ENCODE results near the gene TNPO3. TPM values are rescaled to one million over a fixed set of nuclear protein-coding genes. Genes with fewer than 3 reads are reported as not detected.

TNPO3 gene
- total RNA-seq, 1 experiment from 2014 or later: 58.5 TPM

DNA sequence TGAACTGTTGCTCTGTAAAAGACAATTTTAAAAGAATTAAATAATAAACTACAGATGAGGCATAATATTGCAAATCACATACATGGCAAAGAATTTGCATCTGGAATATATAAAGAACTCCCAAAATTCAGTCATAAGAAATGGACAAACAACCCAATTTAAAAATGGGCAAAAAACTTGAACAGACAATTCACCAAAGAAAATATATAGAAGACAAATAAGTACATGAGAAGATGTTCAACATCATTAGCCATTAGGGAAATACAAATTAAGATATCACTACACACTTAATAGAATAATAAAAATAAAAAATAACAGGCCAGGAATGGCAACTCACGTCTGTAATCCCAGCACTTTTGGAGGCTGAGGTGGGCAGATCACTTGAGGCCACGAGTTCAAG lies 22.0 kb upstream of the TNPO3 start:
- POLR2A ChIA-PET: no interaction called here
- H3K9ac ChIP-seq (ENCODE audit: low read length): no peak overlapping the region
- intact Hi-C loops (cut with micrococcal nuclease): no loop called here
- H3K27me3 ChIP-seq (ENCODE audit: insufficient read depth, low read length): no peaks in the 10 kb centered on the region
- RAD21 ChIA-PET (ENCODE audit: low non-redundant PET in 1 of 2, low total read pairs in 2 of 2, uncharacterized antibody in 2 of 2, unreplicated experiment in 2 of 2): no interaction called here
- DNase-seq (ENCODE audit: low read depth, low spot score) (no peak), ATAC-seq (no peak)
- H3K36me3 ChIP-seq (ENCODE audit: control insufficient read depth in 1 of 2, insufficient read depth in 2 of 2, low read length in 2 of 2): no peaks in the 10 kb centered on the region
- TF ChIP-seq ATF3 (IDR thresholded peaks at IDR 0.05) (no peak), SIN3A (IDR thresholded peaks at IDR 0.05; ENCODE audit: low read depth) (no peak)
- no TSS peak for BruUV-seq (replicated peaks)
- H3K79me2 ChIP-seq (ENCODE audit: insufficient read depth, low read length): no peaks in the 10 kb centered on the region
- no peak overlapping the region for H3K4me2 ChIP-seq (ENCODE audit: low read length)
- H3K4me1 ChIP-seq (ENCODE audit: control insufficient read depth in 1 of 2, insufficient read depth in 2 of 2, low read length in 2 of 2): no peaks in the 10 kb centered on the region
- H3K4me3 ChIP-seq (replicated peaks in 1 of 2; ENCODE audit: low read depth in 1 of 2, low read length in 2 of 2): no peak overlapping the region
- H4K20me1 ChIP-seq (ENCODE audit: insufficient read depth): no peaks in the 10 kb centered on the region
- CTCF ChIA-PET: no interaction called here
- H3K9me2 ChIP-seq (ENCODE audit: insufficient read depth): no peaks in the 10 kb centered on the region
- H2AFZ ChIP-seq (ENCODE audit: low read depth, low read length, poor library complexity, severe bottlenecking): no peak overlapping the region
- H3K9me3 ChIP-seq (ENCODE audit: control insufficient read depth in 1 of 2, insufficient read depth in 1 of 2, low read depth in 1 of 2, low read length in 2 of 2): no peaks in the 10 kb centered on the region
- no peak overlapping the region for H3K27ac ChIP-seq (ENCODE audit: low read depth, low read length)

DNA sequence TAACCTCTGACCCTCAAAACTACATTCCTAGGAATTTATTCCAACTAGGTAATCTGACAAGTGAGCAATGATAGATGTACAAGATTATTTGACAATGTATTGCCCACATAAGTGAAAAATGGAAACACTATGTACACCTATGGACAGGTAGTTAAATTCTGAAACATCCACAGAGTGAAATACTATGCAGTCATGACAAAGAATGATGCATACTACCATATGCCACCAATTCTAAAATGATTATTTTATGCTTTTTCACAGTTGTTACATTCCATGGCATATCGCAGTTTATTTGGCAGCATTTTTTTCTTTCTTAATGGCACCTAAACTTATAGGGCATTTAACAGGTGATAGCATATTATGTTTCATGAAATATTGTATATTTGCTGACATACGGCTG lies 20.1 kb upstream of the TNPO3 start:
- H3K4me1 ChIP-seq (ENCODE audit: control insufficient read depth in 1 of 2, insufficient read depth in 2 of 2, low read length in 2 of 2): no peaks in the 10 kb centered on the region
- POLR2A ChIA-PET: no interaction called here
- no peak overlapping the region for H3K27ac ChIP-seq (ENCODE audit: low read depth, low read length)
- no peak overlapping the region for H3K4me3 ChIP-seq (replicated peaks in 1 of 2; ENCODE audit: low read depth in 1 of 2, low read length in 2 of 2)
- no peak for ATAC-seq
- DNase-seq (ENCODE audit: low read depth, low spot score): no peak
- no peaks in the 10 kb centered on the region for H4K20me1 ChIP-seq (ENCODE audit: insufficient read depth)
- H3K9me3 ChIP-seq (ENCODE audit: control insufficient read depth in 1 of 2, insufficient read depth in 1 of 2, low read depth in 1 of 2, low read length in 2 of 2): no peaks in the 10 kb centered on the region
- H3K9me2 ChIP-seq (ENCODE audit: insufficient read depth): no peaks in the 10 kb centered on the region
- H3K79me2 ChIP-seq (ENCODE audit: insufficient read depth, low read length): no peaks in the 10 kb centered on the region
- intact Hi-C loops (cut with micrococcal nuclease): no loop called here
- TF ChIP-seq JUND (IDR thresholded peaks at IDR 0.05): no peak
- TF ChIP-seq ELF1 (IDR thresholded peaks at IDR 0.05; ENCODE audit: borderline replicate concordance, low read depth): no peak
- TF ChIP-seq REST (IDR thresholded peaks at IDR 0.05; ENCODE audit: low read depth): no peak
- TF ChIP-seq EGR1 (IDR thresholded peaks at IDR 0.05; ENCODE audit: low read depth): no peak
- no peak for TF ChIP-seq EZH2phosphoT487 (IDR thresholded peaks at IDR 0.05; ENCODE audit: borderline replicate concordance)
- no peak for TF ChIP-seq POLR2A (IDR thresholded peaks at IDR 0.05; ENCODE audit: borderline replicate concordance, extremely low read depth, insufficient read depth, insufficient read length)
- TF ChIP-seq SP1 (IDR thresholded peaks at IDR 0.05; ENCODE audit: low read depth): no peak
- no peak for TF ChIP-seq CTCF (IDR thresholded peaks at IDR 0.05 in 2 of 3, conservative IDR thresholded peaks at IDR 0.05 in 1 of 3; ENCODE audit: borderline replicate concordance in 1 of 3, insufficient read depth in 1 of 3, low read depth in 2 of 3, low read length in 2 of 3)
- TF ChIP-seq ZFX (IDR thresholded peaks at IDR 0.05): no peak
- TF ChIP-seq SIN3A (IDR thresholded peaks at IDR 0.05; ENCODE audit: low read depth): no peak
- TF ChIP-seq ZNF274 (IDR thresholded peaks at IDR 0.05; ENCODE audit: low read depth, low read length): no peak
- no TSS peak for BruUV-seq (replicated peaks)
- no peak overlapping the region for H3K4me2 ChIP-seq (ENCODE audit: low read length)
- CTCF ChIA-PET: no interaction called here
- H3K36me3 ChIP-seq (ENCODE audit: control insufficient read depth in 1 of 2, insufficient read depth in 2 of 2, low read length in 2 of 2): no peaks in the 10 kb centered on the region
- no peaks in the 10 kb centered on the region for H3K27me3 ChIP-seq (ENCODE audit: insufficient read depth, low read length)
- no peak overlapping the region for H3K9ac ChIP-seq (ENCODE audit: low read length)
- RAD21 ChIA-PET (ENCODE audit: low non-redundant PET in 1 of 2, low total read pairs in 2 of 2, uncharacterized antibody in 2 of 2, unreplicated experiment in 2 of 2): no interaction called here
- H2AFZ ChIP-seq (ENCODE audit: low read depth, low read length, poor library complexity, severe bottlenecking): no peak overlapping the region
